GM19035 (cell line): ENCODE data around the gene TRIP13.
"Not testable (repeated sequence)": the region's sequence is repeated elsewhere in the genome, so short reads cannot be mapped to it uniquely, and the experiment has no call there.

Source experiments
- ATAC-seq: cut with Tn5 transposase; IDR thresholded peaks from one replicate; pipeline ENCODE4 v1.9.1; 2021; ENCODE audit not compliant: unreplicated experiment

Gene TRIP13, protein sequence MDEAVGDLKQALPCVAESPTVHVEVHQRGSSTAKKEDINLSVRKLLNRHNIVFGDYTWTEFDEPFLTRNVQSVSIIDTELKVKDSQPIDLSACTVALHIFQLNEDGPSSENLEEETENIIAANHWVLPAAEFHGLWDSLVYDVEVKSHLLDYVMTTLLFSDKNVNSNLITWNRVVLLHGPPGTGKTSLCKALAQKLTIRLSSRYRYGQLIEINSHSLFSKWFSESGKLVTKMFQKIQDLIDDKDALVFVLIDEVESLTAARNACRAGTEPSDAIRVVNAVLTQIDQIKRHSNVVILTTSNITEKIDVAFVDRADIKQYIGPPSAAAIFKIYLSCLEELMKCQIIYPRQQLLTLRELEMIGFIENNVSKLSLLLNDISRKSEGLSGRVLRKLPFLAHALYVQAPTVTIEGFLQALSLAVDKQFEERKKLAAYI

DNA sequence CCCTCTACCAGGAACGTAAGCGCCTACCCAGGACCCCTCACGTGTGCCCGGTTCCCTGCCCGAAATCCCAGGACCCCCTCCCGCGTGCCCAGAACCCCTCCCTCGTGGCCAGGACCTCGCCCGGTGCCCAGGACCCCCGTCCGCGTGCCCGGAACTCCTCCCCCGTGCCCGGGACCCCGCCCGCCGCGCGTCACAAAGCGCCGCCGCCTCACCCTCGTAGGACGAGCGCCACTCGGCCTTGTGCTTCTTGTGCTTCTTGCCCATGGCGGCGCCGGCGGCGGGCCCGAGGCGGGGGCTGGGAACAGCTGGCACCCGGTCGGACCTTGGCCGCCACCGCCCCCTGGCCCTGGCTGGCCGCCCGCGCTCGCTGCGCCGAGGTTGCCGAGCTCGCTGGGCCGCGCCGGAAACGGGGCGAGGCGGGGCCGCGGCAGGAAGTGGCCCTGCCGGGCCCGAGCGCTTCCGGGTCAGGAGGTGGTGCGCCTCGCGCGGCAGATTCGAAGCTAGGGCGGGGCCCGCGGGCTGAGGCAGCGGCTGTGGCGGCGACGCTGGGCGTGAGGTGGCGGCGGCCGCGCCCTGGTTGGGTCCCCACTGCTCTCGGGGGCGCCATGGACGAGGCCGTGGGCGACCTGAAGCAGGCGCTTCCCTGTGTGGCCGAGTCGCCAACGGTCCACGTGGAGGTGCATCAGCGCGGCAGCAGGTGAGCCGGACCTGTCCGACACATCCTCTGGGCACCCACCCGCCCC, at the start of gene TRIP13, which contains the start of gene BRD9:
TSS of gene TRIP13 (plus strand) at position 491 of the 743 bp plus-strand sequence. CDS start at position 606, 115 bp downstream.
TSS of gene BRD9 (minus strand) at position 408 of the 743 bp plus-strand sequence. CDS start at position 264, 144 bp downstream.
- ATAC-seq, result peak; percentile 93

DNA sequence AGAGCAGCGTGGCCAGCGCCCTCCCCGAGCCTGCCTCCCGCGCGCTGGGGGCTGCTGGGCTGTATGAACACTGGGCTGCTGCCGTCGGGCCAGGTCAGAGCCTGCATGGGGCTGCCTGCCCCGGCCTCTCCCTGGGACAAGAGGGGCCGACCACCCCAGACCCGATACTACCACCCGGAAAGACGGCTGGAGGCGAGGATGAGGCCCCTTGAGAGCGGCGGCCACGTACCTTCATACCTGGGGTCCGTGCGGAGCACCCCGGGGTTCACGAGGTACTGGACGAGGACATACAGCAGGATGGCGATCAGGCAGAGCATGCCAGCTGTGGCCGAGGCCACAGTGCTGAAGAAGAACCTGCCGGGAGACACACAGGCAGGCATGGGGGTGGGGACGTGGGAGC, 49.3 kb upstream of the TRIP13 start:
- ATAC-seq, result not testable (repeated sequence)

DNA sequence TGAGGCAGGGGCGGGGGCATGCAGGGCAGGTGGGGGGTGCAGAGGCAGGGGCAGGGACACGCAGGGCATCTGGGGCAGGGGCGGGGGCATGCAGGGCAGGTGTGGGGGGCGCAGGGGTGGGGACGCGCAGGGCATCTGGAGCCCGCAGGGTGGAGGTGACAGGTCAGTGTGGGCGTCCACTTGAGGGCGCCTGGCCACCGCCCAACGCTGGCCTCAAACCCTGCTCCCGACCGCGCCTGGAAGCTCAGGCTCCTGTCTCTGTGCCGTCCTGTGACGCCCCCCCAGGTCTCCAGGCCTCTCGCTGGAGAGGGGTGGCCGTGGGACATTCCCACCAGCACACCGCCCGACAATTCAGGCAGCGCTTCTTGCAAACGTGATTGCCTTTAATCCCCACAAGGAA, 48.8 kb upstream of the TRIP13 start:
- not testable (repeated sequence) for ATAC-seq

DNA sequence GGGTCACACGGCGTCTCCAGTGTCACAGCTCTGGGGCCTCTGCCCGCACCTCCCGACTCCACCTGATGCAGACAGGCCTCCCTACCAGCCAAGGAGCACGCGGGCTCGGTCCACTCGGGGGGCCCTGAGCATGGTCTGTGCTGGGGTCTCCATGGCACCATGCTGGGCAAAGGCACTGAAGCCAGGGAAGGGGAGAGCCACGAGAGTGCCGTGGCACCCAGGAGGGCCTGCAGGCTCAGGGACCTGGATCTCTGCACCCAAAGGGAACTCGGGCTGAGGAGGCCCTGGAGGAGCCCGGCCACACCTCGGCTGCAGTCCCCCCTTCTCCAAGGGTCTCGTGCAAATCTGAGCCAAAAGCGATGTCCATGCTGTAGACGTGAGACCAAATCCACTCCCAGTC, 48.3 kb upstream of the TRIP13 start:
- not testable (repeated sequence) for ATAC-seq

DNA sequence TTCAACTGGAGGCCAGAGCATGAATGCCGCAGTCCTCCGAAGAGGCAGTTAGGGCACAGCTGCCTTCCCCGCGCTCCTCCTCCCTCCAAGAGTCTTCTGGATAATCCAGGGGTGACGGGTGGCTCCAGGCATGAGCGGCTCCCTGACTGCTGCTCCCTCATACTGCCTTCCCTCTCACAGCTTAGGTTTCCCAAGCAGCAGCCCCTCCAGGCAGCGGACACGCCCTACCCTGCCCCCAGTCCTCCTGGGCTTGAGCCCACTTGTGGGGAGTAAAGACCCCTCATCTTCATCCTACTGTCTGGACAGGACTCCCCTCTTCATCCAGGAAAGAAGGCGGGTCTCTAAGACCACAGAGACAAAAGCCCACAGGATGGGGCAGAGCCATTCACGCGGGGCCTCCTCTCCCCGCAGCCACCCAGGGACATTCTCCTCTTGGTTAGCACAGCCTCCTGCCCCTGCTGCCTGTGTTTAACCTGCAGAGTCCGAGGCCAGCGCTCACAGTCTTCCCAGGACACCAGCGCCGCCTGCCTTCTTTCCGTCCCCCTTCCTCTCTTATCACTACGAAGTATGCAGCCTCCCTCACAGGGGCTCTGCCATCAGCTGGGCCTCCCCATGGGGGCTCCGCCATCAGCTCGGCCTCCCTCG, 47.5 kb upstream of the TRIP13 start:
- not testable (repeated sequence) for ATAC-seq

DNA sequence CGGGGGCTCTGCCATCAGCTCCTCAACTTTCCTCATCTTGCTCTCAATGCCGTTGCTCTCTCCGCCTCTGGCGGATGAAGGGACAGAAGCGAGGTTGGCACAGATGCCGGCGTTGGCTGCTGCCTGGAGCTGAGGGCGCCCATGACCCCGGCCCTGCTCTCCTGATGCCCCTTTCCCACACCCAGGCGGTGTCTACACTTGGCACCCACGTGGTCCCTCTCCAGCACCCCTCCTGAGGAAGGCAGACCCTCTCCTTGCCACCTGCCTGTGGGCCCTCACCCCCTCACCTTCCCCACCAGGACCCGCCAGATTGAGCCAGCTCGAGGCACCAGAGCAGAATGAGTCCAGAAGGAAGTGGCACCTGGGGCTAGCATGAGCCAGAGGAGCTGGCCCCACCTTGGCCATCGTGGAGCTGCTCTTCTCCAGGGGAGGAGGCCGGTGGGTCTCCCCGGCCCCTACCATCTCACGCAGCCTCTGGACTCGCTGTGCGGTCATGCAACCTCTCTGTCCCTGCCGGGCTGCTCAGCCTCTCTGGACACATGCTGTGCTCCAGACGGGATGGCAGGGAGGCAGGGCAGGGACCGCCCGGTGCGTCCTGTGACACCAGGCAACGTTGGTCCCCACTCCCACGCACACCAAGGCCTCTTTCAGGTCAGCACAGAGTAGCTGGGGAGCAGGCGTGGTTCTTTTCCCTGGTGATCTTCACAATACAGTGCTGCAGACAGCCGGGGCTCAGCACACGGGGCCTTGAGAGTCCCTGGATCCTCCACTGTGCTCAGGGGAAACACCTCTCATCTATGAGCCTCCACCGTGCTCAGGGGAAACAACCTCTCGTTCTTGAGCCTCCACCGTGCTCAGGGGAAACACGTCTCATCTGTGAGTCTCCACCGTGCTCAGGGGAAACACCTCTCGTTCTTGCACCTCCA, 46.7 kb upstream of the TRIP13 start:
- not testable (repeated sequence) for ATAC-seq

DNA sequence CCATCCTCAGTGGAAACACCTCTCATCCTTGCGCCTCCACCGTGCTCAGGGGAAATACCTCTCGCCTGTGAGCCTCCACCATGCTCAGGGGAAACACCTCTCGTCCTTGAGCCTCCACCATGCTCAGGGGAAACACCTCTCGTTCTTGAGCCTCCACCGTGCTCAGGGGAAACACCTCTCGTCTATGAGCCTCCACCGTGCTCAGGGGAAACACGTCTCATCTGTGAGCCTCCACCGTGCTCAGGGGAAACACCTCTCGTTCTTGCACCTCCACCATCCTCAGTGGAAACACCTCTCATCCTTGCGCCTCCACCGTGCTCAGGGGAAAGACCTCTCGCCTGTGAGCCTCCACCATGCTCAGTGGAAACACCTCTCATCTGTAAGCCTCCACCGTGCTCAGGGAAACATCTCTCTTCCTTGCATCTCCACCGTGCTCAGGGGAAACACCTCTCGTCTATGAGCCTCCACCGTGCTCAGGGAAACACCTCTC, 46.0 kb upstream of the TRIP13 start:
- ATAC-seq, result not testable (repeated sequence)

DNA sequence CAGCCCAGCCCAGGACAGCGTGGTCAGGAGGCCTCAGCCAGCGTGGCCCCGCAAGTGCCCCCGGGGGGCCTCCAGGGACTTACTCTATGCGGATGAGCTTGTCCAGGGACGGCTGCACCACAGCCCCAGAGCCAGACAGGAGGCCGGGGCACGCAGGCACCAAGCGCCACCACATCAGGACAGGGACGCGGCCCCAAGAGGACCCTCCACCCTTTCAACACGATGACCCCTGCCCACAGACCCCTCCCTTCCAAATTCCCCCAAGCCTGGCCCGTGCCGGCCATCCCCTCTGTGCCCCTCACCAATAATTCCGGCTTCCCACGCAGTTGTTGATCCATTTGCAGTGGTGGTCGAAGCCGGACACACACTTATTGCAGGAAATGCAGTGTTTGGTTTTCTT, 45.5 kb upstream of the TRIP13 start:
- not testable (repeated sequence) for ATAC-seq

DNA sequence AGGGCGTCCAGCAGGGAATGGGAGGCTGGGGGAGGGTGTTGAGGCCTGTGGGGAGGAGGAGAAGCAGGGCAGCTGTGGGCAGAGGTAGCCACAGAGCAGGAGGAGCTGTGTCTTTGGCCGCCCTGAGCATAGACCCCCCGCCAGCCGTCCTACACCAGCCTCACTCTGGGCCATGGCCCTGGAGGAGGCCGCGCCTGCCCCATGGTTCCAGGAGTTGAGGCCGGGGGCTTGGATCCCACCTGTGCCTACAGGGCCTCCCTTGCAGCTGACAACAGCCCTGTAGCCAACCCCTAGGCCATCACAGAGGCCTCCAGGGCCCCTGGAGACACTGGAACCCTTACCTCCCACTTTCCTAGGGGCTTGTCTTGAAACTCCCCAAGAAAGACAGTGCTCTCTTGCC, 44.9 kb upstream of the TRIP13 start:
- ATAC-seq, result not testable (repeated sequence)

DNA sequence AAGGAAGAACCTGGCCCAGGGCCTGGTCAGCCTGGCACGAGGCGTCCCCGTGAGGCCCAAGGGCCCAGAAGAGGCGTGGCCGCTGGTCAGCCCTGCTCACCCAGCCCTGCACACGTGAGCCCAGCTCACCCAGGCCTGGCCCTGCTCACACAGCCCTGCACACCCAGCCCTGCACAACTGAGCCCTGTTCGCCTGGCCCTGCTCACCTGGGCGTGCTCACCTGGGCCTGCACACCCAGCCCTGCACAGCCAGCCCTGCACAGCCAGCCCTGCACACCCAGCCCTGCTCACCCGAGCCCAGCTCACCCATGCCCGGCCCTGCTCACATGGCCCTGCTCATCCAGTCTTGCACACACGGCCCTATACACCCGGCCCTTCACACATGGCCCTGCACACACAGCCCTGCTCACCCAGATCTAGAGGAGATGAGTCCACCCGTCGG, 44.0 kb upstream of the TRIP13 start:
- no peak for ATAC-seq

DNA sequence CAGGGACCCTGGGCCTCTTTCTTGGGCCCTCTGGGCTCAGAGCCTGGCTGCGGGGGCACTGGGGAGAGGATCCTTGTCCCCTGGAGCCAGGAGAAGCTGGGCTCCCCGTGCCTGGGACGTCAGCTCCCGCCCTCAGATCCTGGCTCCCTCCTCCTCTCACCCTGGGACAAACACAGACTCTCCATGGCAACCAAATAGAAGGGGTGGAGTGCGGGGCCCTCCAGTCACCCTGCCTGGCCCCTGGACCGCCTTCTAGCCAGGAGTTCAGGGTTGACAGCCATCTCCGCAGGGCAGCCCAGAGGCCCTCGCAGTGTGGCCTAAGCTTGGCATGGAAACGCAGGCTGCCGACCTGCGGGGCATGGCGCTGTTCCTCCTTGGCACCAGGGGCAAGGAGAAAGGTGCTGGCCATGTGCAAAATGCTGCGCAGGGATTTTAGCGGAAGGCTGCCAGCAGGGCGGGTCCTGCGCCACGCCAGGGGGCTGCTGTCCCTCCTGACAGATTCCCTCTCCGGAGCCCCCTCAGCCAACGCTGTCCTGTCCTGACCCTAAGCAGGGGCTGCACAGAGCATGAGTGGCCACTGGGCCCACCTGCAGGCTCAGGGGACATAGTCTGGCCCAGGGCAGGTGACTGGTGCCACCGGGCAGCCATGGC, 42.9 kb upstream of the TRIP13 start:
- ATAC-seq, result no peak

DNA sequence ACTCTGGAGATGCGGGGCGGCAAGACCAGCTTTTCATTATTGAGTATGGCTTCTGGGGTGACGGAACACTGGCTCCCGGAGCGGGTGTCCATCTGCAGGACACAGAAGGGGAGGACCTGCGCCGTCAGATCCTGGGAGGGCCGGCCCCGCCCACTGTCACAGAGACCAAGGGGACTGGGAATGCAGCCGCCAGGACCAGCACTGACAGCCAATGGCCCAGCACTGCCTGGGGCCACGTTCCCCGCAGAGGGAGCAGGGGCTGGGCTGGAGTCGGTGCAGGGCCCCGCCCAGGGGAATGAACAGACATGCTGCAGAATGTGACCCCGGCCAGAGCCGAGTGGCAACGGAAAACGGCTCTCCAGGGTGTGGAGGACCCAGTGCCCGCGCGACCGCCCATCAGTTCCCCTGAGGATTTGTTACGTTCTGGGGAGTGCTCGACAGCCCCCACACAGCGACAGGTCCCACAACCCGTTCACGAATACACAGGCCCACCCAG, 42.1 kb upstream of the TRIP13 start, which contains the start of gene ZDHHC11:
TSS of gene ZDHHC11 (minus strand) at position 476 of the 496 bp plus-strand sequence. CDS start at position 92, 384 bp downstream.
- ATAC-seq, result no peak

DNA sequence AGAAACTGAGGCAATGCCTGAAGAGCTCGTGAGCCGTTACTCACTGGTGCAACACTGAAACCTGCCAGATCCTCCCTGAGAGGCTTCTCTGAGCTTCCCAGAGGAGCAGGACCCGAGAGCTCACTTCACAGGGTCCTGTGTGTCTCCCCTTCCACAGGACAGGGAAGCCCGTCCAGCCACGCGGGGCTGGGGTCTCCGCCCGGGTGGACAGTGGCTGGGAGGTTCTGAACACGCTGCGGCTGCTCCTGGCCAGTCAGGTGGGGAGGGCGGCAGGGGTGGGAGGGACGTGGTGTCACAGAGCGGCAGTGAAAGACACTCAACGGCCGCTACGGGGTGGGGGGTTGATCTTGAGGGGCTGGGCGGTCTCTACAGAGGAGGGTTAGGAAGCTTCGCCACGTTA, 41.6 kb upstream of the TRIP13 start:
- ATAC-seq, result no peak

DNA sequence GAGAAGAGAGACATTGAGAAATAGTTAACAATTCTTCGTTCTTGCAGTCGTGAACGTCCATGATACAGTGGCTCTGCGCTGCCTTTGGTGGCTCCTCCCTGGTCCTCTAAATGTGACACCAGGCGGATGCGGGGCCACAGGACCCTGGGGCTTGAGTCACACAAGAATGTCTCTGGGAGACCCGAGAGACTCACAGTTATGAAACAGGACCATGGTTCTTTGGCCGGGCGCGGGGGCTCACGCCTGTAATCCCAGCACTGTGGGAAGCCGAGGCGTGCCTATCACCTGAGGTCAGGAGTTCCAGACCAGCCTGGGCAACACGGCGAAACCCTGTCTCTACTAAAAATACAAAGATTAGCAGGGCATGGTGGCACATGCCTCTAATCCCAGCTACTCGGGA, 41.1 kb upstream of the TRIP13 start:
- no peak for ATAC-seq

DNA sequence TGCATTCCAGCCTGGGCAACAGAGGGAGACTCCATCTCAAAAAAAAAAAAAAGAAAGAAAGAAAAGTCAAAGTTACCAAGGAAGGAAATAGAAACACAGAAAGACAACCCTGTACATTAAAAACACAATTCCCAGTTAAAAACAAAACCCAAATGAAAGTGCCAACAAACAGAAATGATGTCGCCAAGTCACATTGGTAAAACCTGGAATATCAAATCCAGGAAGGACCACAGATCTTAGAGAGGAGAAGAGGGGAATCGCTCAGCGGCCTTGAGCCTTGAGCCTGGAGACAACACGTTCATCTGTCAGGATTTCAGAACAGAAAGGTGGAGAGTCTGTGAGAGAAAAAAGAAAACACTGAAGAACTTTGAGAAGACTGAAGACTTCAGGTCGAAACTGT, 40.7 kb upstream of the TRIP13 start:
- ATAC-seq, result no peak

DNA sequence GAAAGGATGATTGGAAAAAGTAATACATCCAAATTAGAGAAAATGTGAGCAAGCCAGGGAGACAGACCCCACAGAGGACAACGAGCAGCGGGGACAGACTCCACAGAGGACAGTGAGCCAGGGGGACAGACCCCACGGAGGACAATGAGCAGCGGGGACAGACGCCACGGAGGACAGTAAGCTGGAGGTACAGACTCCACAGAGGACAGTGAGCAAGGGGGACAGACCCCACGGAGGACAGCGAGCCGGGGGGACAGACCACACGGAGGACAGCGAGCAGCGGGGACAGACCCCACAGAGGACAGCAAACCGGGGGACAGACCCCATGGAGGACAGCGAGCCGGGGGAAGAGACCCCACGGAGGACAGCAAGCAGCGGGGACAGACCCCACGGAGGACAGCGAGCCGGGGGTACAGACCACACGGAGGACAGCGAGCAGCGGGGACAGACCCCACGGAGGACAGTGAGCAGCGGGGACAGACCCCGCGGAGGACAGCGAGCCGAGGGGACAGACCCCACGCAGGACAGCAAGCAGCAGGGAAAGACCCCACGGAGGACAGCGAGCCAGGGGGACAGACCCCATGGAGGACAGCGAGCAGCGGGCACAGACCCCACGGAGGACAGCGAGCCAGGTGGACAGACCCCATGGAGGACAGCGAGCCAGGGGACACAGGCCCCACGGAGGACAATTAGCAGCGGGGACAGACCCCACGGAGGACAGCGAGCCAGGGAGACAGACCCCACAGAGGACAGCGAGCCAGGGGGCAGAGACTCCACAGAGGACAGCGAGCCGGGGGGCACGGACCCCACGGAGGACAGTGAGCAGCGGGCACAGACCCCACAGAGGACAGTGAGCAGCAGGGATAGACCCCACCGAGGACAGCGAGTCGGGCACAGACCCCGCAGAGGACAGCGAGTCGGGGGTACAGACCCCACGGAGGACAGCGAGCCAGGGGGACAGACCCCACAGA, 40.0 kb upstream of the TRIP13 start:
- no peak for ATAC-seq

DNA sequence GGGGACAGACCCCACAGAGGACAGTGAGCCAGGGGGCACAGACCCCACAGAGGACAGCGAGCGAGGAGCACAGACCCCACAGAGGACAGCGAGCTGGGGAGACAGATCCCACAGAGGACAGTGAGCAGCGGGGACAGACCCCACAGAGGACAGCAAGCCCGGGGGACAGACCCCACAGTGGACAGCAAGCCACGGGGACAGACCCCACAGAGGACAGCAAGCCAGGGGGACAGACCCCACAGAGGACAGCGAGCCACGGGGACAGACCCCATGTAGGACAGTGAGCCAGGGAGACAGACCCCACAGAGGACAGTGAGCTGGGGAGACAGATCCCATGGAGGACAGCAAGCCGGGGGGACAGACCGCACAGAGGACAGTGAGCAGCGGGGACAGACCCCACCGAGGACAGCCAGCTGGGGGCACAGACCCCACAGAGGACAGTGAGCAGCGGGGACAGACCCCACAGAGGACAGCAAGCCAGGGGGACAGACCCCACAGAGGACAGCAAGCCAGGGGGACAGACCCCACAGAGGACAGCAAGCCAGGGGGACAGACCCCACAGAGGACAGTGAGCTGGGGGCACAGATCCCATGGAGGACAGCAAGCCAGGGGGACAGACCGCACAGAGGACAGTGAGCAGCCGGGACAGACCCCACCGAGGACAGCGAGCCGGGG, 39.1 kb upstream of the TRIP13 start:
- not testable (repeated sequence) for ATAC-seq

DNA sequence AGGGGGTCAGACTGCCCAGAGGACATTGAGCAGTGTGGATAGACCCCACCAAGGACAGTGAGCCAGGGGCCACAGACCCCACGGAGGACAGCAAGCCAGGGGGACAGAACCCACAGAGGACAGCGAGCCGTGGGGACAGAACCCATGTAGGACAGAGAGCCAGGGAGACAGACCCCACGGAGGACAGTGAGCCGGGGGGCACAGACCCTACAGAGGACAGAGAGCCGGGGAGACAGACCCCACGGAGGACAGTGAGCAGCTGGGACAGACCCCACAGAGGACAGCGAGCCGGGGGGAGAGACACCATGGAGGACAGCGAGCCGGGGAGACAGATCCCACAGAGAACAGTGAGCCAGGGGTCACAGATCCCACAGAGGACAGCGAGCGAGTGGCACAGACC, 38.5 kb upstream of the TRIP13 start:
- no peak for ATAC-seq
